ENCODE measurements around the gene DSCAML1.

- no peak for TF ChIP-seq EZH2phosphoT487 (IDR thresholded peaks at IDR 0.05; ENCODE audit: borderline replicate concordance, low read length)
- TF ChIP-seq, protein P1, sequence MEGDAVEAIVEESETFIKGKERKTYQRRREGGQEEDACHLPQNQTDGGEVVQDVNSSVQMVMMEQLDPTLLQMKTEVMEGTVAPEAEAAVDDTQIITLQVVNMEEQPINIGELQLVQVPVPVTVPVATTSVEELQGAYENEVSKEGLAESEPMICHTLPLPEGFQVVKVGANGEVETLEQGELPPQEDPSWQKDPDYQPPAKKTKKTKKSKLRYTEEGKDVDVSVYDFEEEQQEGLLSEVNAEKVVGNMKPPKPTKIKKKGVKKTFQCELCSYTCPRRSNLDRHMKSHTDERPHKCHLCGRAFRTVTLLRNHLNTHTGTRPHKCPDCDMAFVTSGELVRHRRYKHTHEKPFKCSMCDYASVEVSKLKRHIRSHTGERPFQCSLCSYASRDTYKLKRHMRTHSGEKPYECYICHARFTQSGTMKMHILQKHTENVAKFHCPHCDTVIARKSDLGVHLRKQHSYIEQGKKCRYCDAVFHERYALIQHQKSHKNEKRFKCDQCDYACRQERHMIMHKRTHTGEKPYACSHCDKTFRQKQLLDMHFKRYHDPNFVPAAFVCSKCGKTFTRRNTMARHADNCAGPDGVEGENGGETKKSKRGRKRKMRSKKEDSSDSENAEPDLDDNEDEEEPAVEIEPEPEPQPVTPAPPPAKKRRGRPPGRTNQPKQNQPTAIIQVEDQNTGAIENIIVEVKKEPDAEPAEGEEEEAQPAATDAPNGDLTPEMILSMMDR (conservative IDR thresholded peaks at IDR 0.05; ENCODE audit: low read depth, low read length), result no peak
Observed at GRCh38 chr11:117808784-117809183, 11.8 kb upstream of the DSCAML1 start.
